ENCODE results near the gene PPP1R2C.

Gene PPP1R2C

GRCh38 chrX:42778096-42778495 lies at the start of gene PPP1R2C:
PPP1R2C (minus strand) TSS chrX:42778163; CDS start chrX:42778079, 84 bp downstream.
- peak in 1 of 2 donors; percentile 75 for DNase-seq

GRCh38 chrX:42825201-42825600 lies 47.2 kb upstream of the PPP1R2C start:
- DNase-seq = no peak

- DNase-seq = no peak
Observed at GRCh38 chrX:42824541-42824940, 46.6 kb upstream of the PPP1R2C start.

GRCh38 chrX:42823443-42823842 lies 45.5 kb upstream of the PPP1R2C start:
- DNase-seq = no peak

- no peak for DNase-seq
Observed at GRCh38 chrX:42821803-42822443, 44.0 kb upstream of the PPP1R2C start.

GRCh38 chrX:42818151-42818921 lies 40.4 kb upstream of the PPP1R2C start:
- DNase-seq = no peak

DNA sequence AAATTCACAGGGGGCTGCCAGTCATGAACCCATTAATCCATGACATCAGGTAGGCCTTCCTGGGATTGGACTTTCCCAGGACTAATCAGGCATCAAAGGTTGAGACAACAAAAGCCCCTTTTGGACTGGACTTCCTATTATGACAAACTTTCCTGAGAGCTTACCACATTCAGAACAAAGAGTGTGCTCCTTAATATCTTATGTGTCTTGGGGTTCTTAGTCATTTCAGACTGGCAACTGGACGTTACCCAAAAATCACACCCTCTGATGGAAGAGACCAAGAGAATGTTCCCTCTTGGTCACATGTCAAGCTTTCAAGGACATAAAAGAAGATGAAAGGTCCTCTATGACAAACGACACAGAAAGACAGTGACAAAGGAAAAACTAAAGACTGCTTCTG lies 31.6 kb upstream of the PPP1R2C start:
- no peak for DNase-seq

- no peak for DNase-seq
Observed at GRCh38 chrX:42807393-42807792, 29.4 kb upstream of the PPP1R2C start.

- DNase-seq = no peak
Observed at GRCh38 chrX:42804524-42804923, 26.6 kb upstream of the PPP1R2C start.

DNA sequence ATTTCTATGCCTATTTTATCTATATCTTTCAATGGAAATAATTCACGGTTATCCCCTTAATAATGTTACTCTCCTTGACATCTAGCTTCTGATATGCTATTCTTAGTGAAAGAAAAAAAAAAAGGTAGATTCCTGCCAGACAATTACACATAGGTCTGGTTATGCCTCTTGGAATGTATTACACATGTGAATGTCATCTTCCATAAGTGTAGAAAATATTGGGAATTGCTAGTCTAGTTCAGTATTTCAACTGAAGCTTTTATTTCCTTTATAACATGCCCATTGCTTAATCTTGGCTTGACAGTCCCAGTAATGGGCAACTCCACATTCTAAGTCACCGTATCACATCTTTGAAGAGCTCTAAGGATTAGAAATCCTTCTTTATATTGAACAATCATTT lies 25.4 kb upstream of the PPP1R2C start:
- DNase-seq = no peak

- no peak for DNase-seq
Observed at GRCh38 chrX:42797651-42798269, 19.8 kb upstream of the PPP1R2C start.

DNA sequence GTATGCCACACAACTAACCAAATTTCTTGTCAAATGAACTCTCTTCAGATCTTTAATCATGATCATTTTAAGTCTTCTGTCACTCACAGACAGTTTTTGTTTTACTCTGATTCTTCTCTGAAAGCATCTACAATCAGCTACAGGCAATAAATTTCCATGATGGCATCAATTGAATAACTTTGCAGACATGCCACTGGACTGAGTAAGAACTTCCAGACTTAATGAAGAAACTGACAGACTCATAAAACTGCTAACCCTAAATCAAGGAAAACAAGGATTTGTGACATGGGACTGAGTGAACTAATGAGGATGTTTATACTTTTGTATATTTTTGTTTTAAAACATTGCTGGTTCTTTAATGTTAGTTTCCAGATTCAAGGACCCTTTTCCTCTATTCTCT lies 5.5 kb upstream of the PPP1R2C start:
- DNase-seq = no peak

- no peak for DNase-seq
Observed at GRCh38 chrX:42776195-42776594, 1.8 kb downstream of the PPP1R2C start.

GRCh38 chrX:42772874-42773273 lies 5.1 kb downstream of the PPP1R2C start:
- DNase-seq = no peak

GRCh38 chrX:42771506-42772335 lies 6.2 kb downstream of the PPP1R2C start:
- DNase-seq = no peak

- no peak for DNase-seq
Observed at GRCh38 chrX:42770566-42770965, 7.4 kb downstream of the PPP1R2C start.

GRCh38 chrX:42759881-42760280 lies 18.1 kb downstream of the PPP1R2C start:
- DNase-seq = no peak

DNA sequence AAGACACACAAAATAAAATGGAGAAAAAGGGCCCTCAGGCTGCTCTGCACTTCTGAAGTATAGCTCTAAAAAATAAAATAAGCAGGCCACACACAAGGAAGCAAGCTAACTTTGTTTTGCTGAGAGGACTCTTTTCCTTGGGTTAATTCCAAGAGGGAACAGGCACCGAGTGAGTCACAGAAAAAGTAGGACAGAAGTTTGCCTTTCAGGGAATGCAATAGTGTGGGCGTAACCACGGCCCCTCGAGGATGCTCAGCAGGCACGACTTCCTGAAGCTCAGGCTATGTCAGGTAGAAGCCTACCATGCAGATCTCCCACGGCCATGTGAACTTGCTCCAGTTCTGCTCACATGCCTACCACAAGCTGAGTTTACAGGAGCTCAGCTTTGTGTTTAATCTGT lies 22.1 kb downstream of the PPP1R2C start:
- DNase-seq = no peak

- DNase-seq = no peak
Observed at GRCh38 chrX:42754603-42755002, 23.4 kb downstream of the PPP1R2C start.

GRCh38 chrX:42754115-42754514 lies 23.8 kb downstream of the PPP1R2C start:
- DNase-seq = no peak

DNA sequence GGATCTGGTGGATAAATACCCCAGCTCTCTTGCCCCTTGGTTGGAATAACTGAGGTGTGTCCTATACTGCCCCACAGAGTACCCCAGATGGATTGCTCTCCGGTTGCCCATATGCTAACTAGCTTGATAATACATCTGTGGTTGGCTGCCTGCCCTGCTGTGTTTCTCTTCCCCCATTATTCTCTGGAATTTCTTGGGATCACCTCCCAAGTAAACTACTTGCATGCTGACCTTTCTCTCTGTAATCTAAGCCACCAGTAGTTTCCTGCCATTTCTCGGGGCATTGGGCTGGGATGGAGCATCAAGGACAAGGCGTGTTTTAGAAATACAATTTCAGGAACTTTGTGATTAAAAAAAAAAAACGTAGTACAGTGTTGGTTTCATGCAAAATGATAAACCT lies 25.2 kb downstream of the PPP1R2C start:
- DNase-seq = no peak

DNA sequence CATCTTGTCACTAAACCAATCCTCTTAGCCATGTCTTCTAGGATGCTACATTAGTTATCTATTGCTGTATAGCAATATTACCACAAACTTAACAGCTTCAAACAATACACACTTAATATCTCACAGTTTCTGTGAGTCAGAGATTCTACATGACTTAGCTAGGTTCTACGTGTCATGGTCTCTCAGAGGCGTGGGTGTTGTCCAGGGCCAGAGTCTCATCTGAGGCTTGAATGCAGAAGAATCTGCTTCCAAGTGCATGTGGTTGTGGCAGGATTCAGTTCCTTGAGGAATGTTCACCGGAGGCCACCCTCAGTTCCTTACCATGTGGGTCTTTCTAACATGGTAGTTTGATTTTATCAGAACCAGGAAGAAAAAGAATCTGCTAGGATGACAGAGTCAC lies 26.4 kb downstream of the PPP1R2C start:
- no peak for DNase-seq

All from CD4-positive, alpha-beta T cell treated with Interleukin-4 for 1 hour (primary cell).